ACC112 (cell line): ENCODE measurements around the gene ATP6V1C2.

Source experiments
- H2AFZ ChIP-seq: fragments of 200-600 bp; sonication (generic); one replicate; pipeline ENCODE4 v1.6.0; 2017; ENCODE audit warnings: antibody characterized with exemption, low read length; ENCODE audit not compliant: unreplicated experiment
- H3K27ac ChIP-seq: fragments of 200-600 bp; sonication (generic); 2 replicates; pipeline ENCODE4 v1.5.1; 2014; ENCODE audit warnings: low read depth, mild to moderate bottlenecking, antibody characterized with exemption, low read length, moderate library complexity
- H3K27me3 ChIP-seq: fragments of 200-600 bp; sonication (generic); 2 replicates; pipeline ENCODE4 v1.6.1; 2014; ENCODE audit warnings: mild to moderate bottlenecking, antibody characterized with exemption, low read length, moderate library complexity, mixed read lengths; ENCODE audit not compliant: insufficient read depth
- H3K36me3 ChIP-seq: fragments of 200-600 bp; sonication (generic); 2 replicates; pipeline ENCODE4 v1.6.1; 2016; ENCODE audit warnings: mild to moderate bottlenecking, antibody characterized with exemption, low read length, moderate library complexity, mixed read lengths; ENCODE audit not compliant: insufficient read depth
- H3K4me1 ChIP-seq: fragments of 200-600 bp; sonication (generic); one replicate; pipeline ENCODE4 v1.6.1; 2016; ENCODE audit warnings: low read length, mixed read lengths; ENCODE audit not compliant: insufficient read depth, unreplicated experiment, control insufficient read depth
- H3K4me3 ChIP-seq: fragments of 200-600 bp; sonication (generic); 2 replicates; pipeline ENCODE4 v1.5.1; 2014; ENCODE audit warnings: mild to moderate bottlenecking, low read depth, low read length
- H3K79me2 ChIP-seq: fragments of 200-600 bp; sonication (generic); one replicate; pipeline ENCODE4 v1.6.0; 2016; ENCODE audit warnings: low read length; ENCODE audit not compliant: control insufficient read depth, unreplicated experiment, insufficient read depth

ATP6V1C2 gene

DNA sequence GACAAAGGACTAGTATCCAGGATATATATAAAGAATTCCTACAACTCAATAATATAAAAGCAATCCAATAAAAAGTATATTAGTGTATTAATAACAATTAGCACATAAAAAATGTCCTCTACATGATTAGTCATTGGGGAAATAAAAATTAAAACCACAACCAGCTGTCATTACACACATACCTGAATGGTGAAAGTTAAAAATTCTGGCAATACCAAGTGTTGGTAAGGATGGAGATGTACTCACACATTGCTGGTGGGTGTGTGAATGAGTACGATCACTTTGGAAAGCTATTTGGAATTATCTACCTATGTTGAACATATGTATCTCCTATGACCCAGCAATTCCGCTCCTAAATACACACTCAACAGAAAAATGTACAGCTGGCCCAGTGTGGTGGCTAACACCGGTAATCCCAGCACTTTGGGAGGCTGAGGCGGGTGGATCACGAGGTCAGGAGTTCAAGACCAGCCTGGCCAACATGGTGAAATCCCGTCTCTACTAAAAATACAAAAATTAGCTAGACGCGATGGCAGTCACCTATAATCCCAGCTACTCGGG lies 17.3 kb upstream of the ATP6V1C2 start:
- H3K79me2 ChIP-seq = no peaks in the 10 kb centered on the region
- no peak overlapping the region for H3K27ac ChIP-seq
- H3K4me1 ChIP-seq = no peaks in the 10 kb centered on the region
- H3K27me3 ChIP-seq = peaks cover 3% of the 10 kb centered on the region; the same call in 1 of the 2 replicates
- H3K36me3 ChIP-seq = no peaks in the 10 kb centered on the region
- H3K4me3 ChIP-seq = no peak overlapping the region
- no peak overlapping the region for H2AFZ ChIP-seq

- H3K36me3 ChIP-seq = no peaks in the 10 kb centered on the region
- H3K27me3 ChIP-seq = peaks cover 10% of the 10 kb centered on the region
- H3K4me1 ChIP-seq = no peaks in the 10 kb centered on the region
Observed at GRCh38 chr2:10706033-10706432, 15.4 kb upstream of the ATP6V1C2 start.

GRCh38 chr2:10707831-10708230 lies 13.6 kb upstream of the ATP6V1C2 start:
- peaks cover 10% of the 10 kb centered on the region for H3K27me3 ChIP-seq
- H3K4me3 ChIP-seq = no peak overlapping the region
- no peaks in the 10 kb centered on the region for H3K79me2 ChIP-seq

More at GRCh38 chr2:10706033-10706432, 15.4 kb upstream of the ATP6V1C2 start:
- Histone ChIP-seq H3K27ac (no peak overlapping the region), H3K4me3 (no peak overlapping the region), H3K79me2 (no peaks in the 10 kb centered on the region), H2AFZ (no peak overlapping the region)

DNA sequence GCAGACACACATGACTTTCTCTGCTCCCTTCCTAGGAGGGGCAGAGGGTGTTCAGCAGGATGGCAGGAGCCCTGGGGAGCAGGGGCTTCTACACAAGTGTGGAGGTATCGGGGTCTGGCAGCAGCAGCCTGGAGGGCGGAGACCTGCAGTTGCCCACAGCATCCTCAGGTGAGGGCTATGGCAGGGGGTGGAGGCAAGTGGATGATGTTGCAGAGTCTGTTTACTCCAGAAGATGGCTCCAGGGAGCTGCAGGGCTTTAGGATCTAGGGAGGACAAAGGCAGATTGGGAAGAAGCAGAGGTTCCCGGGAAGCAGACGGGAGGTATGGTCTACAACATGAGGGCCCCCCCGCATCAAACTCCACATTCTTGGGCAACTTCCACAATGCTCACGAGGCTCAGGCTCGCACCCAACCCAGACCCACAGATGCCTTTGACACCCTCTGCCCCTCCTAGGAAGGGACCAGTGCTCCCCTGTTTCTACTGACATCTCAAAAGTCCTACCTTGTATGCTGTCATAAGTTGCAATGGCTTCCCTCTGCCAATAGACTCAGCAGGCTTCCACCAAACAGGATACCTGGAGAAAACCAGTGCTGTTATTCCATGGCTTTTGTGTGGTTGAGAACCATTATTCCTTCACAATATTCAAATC lies 12.0 kb upstream of the ATP6V1C2 start:
- no peak overlapping the region for H3K4me3 ChIP-seq
- no peaks in the 10 kb centered on the region for H3K79me2 ChIP-seq
- peaks cover 10% of the 10 kb centered on the region for H3K27me3 ChIP-seq
- H3K36me3 ChIP-seq = no peaks in the 10 kb centered on the region
- H2AFZ ChIP-seq = no peak overlapping the region
- H3K27ac ChIP-seq = no peak overlapping the region
- H3K4me1 ChIP-seq = no peaks in the 10 kb centered on the region

More at GRCh38 chr2:10707831-10708230, 13.6 kb upstream of the ATP6V1C2 start:
- Histone ChIP-seq H3K36me3 (no peaks in the 10 kb centered on the region), H2AFZ (no peak overlapping the region), H3K27ac (no peak overlapping the region), H3K4me1 (no peaks in the 10 kb centered on the region)

- H3K27me3 ChIP-seq = peaks cover 10% of the 10 kb centered on the region
- no peaks in the 10 kb centered on the region for H3K79me2 ChIP-seq
- H3K27ac ChIP-seq = no peak overlapping the region
- H3K4me1 ChIP-seq = peaks cover 8% of the 10 kb centered on the region
- no peak overlapping the region for H3K4me3 ChIP-seq
- H2AFZ ChIP-seq = no peak overlapping the region
- no peaks in the 10 kb centered on the region for H3K36me3 ChIP-seq
Observed at GRCh38 chr2:10712185-10712809, 9.1 kb upstream of the ATP6V1C2 start.

- no peaks in the 10 kb centered on the region for H3K79me2 ChIP-seq
- H3K4me1 ChIP-seq = peaks cover 19% of the 10 kb centered on the region
- H3K4me3 ChIP-seq = no peak overlapping the region
- no peak overlapping the region for H2AFZ ChIP-seq
- H3K36me3 ChIP-seq = no peaks in the 10 kb centered on the region
- H3K27ac ChIP-seq = no peak overlapping the region
- H3K27me3 ChIP-seq = peaks cover 15% of the 10 kb centered on the region
Observed at GRCh38 chr2:10716581-10716980, 4.8 kb upstream of the ATP6V1C2 start.

DNA sequence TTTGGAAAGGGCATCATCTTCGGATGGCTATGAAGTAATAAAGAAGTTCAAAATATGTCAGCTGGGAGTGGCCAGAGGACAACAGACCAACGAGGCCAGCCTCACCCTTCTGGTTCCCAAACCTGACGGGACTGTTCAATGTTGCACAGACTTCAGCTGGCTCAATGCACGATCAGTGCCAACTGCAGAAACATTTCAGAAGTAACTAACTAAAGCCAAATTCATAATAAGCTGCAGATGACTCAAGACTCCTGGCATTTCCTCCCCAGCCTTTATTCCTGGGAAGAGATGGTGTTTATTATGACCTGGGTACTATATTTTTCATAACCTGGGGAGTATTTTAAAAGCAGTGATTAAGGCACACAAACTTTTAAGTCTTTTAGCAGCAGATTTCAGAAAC lies 3.8 kb upstream of the ATP6V1C2 start:
- no peaks in the 10 kb centered on the region for H3K79me2 ChIP-seq
- no peaks in the 10 kb centered on the region for H3K36me3 ChIP-seq
- peaks cover 21% of the 10 kb centered on the region for H3K4me1 ChIP-seq
- no peak overlapping the region for H3K27ac ChIP-seq
- no peak overlapping the region for H3K4me3 ChIP-seq
- peaks cover 26% of the 10 kb centered on the region for H3K27me3 ChIP-seq
- no peak overlapping the region for H2AFZ ChIP-seq

GRCh38 chr2:10720306-10720705 lies 1.1 kb upstream of the ATP6V1C2 start:
- Histone ChIP-seq H3K4me3 (no peak overlapping the region), H3K27me3 (peaks cover 47% of the 10 kb centered on the region), H3K79me2 (no peaks in the 10 kb centered on the region), H3K4me1 (peaks cover 21% of the 10 kb centered on the region), H3K36me3 (no peaks in the 10 kb centered on the region), H2AFZ (no peak overlapping the region), H3K27ac (no peak overlapping the region)

DNA sequence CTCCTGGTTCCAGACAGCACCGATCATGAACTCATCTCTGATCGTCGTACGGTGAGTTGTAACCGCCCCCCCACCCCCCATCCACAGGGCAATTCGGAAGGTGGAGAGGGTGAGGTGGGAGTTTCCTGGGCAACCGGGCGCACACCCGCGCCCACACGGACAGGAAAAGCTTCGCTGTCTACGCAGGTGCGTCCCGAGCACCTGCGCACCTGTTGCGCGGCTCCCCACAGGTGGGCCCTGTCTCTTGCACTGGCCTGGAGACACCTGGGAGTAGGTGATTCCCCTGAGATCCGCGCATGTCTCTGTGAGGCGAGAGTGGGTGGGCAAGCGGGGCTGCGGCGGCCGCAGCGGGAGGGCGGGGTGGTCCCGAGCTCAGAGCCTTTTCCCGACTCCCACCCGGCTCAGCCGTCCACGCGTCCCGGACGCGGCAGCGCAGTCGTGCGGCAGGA lies 459 bp upstream of the ATP6V1C2 start:
- Histone ChIP-seq H3K36me3 (no peaks in the 10 kb centered on the region), H3K27ac (no peak overlapping the region), H2AFZ (no peak overlapping the region), H3K4me1 (peaks cover 21% of the 10 kb centered on the region), H3K79me2 (no peaks in the 10 kb centered on the region), H3K4me3 (peak overlapping the region; percentile 68; the same call in 1 of the 2 replicates), H3K27me3 (peaks cover 48% of the 10 kb centered on the region)

- no peak overlapping the region for H2AFZ ChIP-seq
- H3K36me3 ChIP-seq = no peaks in the 10 kb centered on the region
- H3K27ac ChIP-seq = no peak overlapping the region
- peak overlapping the region; percentile 68; the same call in 1 of the 2 replicates for H3K4me3 ChIP-seq
- H3K79me2 ChIP-seq = no peaks in the 10 kb centered on the region
- peaks cover 56% of the 10 kb centered on the region for H3K27me3 ChIP-seq
- H3K4me1 ChIP-seq = peaks cover 13% of the 10 kb centered on the region
Observed at GRCh38 chr2:10722252-10722825, 909 bp downstream of the ATP6V1C2 start.
